Right atrium auricular region (tissue), 2 donors: ENCODE results near the gene STN1. TPM values are rescaled to one million over a fixed set of nuclear protein-coding genes. Genes with fewer than 3 reads are reported as not detected.
A peak's percentile ranks its signal among the peaks of the same experiment; 100 is the strongest.

Experiments used
- DNase-seq: peaks from one replicate; pipeline ENCODE4 v3.0.0-alpha.2; 2019; ENCODE audit warnings: low spot score
- H3K27ac ChIP-seq, 2 donors: fragments of 200-600 bp; sonication (generic); 1 replicate in 1 of 2; 2 replicates in 1 of 2; pipeline ENCODE4 v1.5.1; 2016 to 2019
- H3K27me3 ChIP-seq, 2 donors: fragments of 200-600 bp; sonication (generic); one replicate each; pipeline versions ENCODE4 v1.5.1 to v1.6.0; 2017 to 2019
- H3K36me3 ChIP-seq: fragments of 200-600 bp; sonication (generic); one replicate; pipeline ENCODE4 v1.5.1; 2016
- H3K4me1 ChIP-seq, 2 donors: fragments of 200-600 bp; sonication (generic); one replicate each; pipeline versions ENCODE4 v1.5.1 to v1.6.0; 2017 to 2019
- H3K4me3 ChIP-seq, 2 donors: fragments of 200-600 bp; sonication (generic); 1 replicate in 1 of 2; 2 replicates in 1 of 2; pipeline ENCODE4 v1.5.1; 2017 to 2019; ENCODE audit warnings: mild to moderate bottlenecking in 1 of 2, moderate library complexity in 1 of 2
- H3K9me3 ChIP-seq, 2 donors: fragments of 200-600 bp; sonication (generic); one replicate each; pipeline ENCODE4 v1.5.1; 2019
- total RNA-seq, 2 donors: library from RNA; depleted of rRNA; stranded (reverse); fragments of >200 nt; gene quantifications; one replicate each; pipeline ENCODE4 v1.1.0, GENCODE V29; 2016
- TF ChIP-seq, protein P1 (sequence below), 2 donors: fragments of 200-600 bp; sonication (generic); IDR thresholded peaks; one replicate each; pipeline ENCODE4 v1.5.1; 2019; ENCODE audit warnings: antibody characterized with exemption in 2 of 2

STN1 gene
- total RNA-seq, 2 donors from 2014 or later: 26.8 to 35.3 TPM

DNA sequence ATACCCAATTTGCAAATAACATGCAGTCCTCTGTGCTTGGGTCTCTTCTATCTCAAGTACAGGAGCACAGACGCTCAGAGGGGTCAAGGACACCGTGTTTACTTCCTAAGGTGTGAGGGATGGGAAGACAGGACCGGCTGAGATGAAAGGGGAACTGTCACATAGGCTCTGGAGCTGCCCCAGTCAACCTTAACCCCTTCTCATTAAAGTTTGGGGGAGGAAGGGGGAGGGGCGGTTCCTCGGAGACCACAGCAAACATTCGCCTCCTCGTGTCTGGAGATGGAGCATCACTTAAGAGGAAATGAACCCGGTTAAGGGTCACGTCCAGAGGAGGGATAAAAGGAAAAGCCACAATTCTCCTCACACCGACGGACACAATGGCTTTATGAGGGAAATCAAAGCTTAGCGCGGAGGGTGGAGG lies 63.7 kb downstream of the STN1 start:
- Histone ChIP-seq H3K27ac (peak overlapping the region; percentile 65 to 78), H3K36me3 (no peaks in the 10 kb centered on the region), H3K4me3 (peak overlapping the region; percentile 50 to 76), H3K27me3 (no peaks in the 10 kb centered on the region), H3K9me3 (no peaks in the 10 kb centered on the region), H3K4me1 (peaks cover 0 to 63% of the 10 kb centered on the region in 2 donors)
- TF ChIP-seq, protein P1, sequence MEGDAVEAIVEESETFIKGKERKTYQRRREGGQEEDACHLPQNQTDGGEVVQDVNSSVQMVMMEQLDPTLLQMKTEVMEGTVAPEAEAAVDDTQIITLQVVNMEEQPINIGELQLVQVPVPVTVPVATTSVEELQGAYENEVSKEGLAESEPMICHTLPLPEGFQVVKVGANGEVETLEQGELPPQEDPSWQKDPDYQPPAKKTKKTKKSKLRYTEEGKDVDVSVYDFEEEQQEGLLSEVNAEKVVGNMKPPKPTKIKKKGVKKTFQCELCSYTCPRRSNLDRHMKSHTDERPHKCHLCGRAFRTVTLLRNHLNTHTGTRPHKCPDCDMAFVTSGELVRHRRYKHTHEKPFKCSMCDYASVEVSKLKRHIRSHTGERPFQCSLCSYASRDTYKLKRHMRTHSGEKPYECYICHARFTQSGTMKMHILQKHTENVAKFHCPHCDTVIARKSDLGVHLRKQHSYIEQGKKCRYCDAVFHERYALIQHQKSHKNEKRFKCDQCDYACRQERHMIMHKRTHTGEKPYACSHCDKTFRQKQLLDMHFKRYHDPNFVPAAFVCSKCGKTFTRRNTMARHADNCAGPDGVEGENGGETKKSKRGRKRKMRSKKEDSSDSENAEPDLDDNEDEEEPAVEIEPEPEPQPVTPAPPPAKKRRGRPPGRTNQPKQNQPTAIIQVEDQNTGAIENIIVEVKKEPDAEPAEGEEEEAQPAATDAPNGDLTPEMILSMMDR (IDR thresholded peaks at IDR 0.05): no peak
- DNase-seq: no peak

DNA sequence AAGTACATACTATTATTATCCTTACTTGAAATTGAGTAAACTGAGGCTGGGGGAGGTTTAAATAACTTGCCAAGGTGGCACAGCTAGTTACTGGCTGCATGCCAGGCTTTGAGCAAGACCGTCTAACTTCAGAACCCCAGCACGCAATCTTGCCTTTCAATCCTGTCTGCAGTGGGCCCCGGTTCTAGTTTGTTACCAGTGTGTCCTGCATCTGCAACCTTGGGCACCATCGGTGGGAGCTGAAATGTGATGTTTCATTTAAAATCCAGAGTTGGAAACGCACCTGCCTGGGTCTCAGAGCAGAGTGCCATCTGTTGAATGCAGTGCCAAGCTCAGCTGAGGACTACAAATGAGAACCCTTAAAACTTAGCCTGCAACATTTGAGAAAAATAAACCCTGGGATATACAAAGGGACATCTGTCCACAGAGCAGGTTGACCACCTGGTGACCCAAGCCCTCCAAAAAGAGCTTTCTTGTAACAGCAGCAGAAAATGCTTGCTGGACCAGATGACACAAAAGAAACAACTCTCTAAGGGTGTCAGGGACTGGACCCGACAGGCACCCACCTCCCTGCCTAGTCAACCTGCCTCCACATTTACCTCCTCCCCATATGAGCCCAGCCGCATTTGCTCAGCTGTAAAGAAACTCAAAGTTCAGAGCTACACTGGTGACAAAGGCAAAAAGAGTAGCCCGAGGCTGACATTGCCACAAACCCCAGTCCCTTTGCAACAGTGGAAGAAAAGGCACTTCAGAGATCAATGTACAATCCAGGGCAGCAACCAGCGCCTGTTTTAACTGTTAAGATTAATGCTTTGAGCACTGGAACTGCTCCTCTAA lies 64.3 kb downstream of the STN1 start:
- Histone ChIP-seq H3K9me3 (no peaks in the 10 kb centered on the region), H3K27me3 (no peaks in the 10 kb centered on the region), H3K4me1 (peaks cover 0 to 66% of the 10 kb centered on the region in 2 donors), H3K27ac (peak overlapping the region; percentile 65 to 78), H3K36me3 (no peaks in the 10 kb centered on the region), H3K4me3 (peak overlapping the region in 1 of 2 donors; percentile 76)
- DNase-seq: no peak
- TF ChIP-seq, protein P1 (IDR thresholded peaks at IDR 0.05): no peak

DNA sequence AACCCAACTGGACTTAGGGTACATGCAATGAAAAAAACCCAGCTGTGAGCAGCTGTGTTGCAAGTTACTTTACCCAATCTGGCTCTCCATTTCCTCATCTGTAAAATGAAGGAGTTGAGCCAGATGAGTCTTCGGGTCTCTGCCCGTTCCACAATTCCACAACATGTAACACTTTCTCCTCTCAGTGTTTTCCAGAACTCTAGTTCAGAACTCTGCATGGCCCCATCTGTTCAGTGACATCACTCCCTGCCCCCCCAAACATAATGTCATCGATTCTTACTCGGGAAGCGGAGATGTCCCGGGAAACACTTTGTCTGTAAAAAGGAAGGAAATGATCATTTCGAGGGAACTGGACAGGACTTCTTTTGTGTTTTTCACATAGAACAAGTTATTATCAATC lies 65.1 kb downstream of the STN1 start:
- Histone ChIP-seq H3K4me1 (peaks cover 0 to 66% of the 10 kb centered on the region in 2 donors), H3K27ac (peak overlapping the region; percentile 65 to 78), H3K36me3 (no peaks in the 10 kb centered on the region), H3K9me3 (no peaks in the 10 kb centered on the region), H3K4me3 (no peak overlapping the region), H3K27me3 (no peaks in the 10 kb centered on the region)
- TF ChIP-seq, protein P1 (IDR thresholded peaks at IDR 0.05): no peak
- DNase-seq: no peak

DNA sequence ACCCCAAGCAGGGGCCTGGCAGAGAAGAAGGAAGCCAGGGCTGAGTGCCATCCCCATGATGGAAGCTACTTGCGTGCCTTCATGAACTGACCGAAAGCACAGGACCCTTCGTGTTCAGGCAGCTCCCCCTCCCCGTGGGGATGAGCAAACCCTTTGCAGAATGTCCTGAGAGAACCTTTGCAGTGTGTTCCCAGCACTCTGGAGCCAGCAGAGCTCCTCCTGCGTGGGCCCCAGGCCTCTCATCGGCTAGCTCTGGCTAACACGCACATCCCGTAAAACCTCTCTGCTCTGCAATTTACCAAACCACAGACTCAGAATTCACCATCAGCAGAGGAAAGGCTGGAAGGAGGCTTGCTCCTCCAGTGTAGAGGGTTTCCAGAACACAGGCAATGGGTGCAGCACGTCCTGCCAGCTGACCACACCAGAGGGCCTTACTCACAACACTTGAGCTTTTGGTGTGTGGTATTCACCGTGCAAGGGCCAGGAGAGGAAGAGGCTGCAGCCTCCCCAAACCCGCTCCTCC lies 65.7 kb downstream of the STN1 start:
- no peaks in the 10 kb centered on the region for H3K36me3 ChIP-seq
- peak overlapping the region; percentile 65 to 78 for H3K27ac ChIP-seq
- DNase-seq: no peak
- peaks cover 0 to 66% of the 10 kb centered on the region in 2 donors for H3K4me1 ChIP-seq
- H3K4me3 ChIP-seq: no peak overlapping the region
- no peaks in the 10 kb centered on the region for H3K27me3 ChIP-seq
- H3K9me3 ChIP-seq: no peaks in the 10 kb centered on the region
- TF ChIP-seq, protein P1 (IDR thresholded peaks at IDR 0.05): no peak

DNA sequence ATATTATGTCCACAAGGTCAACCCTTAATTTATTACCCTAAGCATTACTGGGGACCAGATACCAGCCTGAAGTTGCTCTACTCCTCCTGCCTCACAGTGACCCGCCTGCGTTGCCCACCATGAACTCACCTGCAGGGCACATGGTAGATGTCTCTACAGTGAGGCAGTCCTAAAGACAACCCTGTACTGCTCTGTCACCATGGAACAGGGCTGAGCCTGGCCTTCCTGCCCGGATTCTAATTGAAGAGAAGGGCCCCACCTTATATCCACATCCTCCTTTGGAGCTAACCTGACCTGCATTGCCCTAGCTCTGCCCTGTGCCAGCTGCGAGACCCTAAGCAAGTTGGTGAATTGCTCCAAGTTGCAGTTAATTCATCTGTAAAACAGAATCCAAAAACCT lies 66.7 kb downstream of the STN1 start:
- no peaks in the 10 kb centered on the region for H3K9me3 ChIP-seq
- H3K36me3 ChIP-seq: no peaks in the 10 kb centered on the region
- no peak for DNase-seq
- TF ChIP-seq, protein P1 (IDR thresholded peaks at IDR 0.05): no peak
- H3K4me3 ChIP-seq: no peak overlapping the region
- peaks cover 0 to 70% of the 10 kb centered on the region in 2 donors for H3K4me1 ChIP-seq
- H3K27me3 ChIP-seq: no peaks in the 10 kb centered on the region
- H3K27ac ChIP-seq: peak overlapping the region in 1 of 2 donors; percentile 58
